ENCODE results near the gene E2F7.

Gene E2F7

GRCh38 chr12:77010691-77011548 is 54.4 kb downstream of the E2F7 start:
- DNase-seq: peak; percentile 73

- no peak for DNase-seq
Observed at GRCh38 chr12:77007476-77007875, 57.9 kb downstream of the E2F7 start.

GRCh38 chr12:77005611-77006098 is 59.7 kb downstream of the E2F7 start:
- DNase-seq: no peak

- DNase-seq: no peak
Observed at GRCh38 chr12:77003914-77004313, 61.5 kb downstream of the E2F7 start.

- no peak for DNase-seq
Observed at GRCh38 chr12:77003246-77003645, 62.1 kb downstream of the E2F7 start.

- no peak for DNase-seq
Observed at GRCh38 chr12:77002382-77002781, 63.0 kb downstream of the E2F7 start.

GRCh38 chr12:77001276-77001675 is 64.1 kb downstream of the E2F7 start:
- no peak for DNase-seq

- DNase-seq: no peak
Observed at GRCh38 chr12:76998908-76999556, 66.3 kb downstream of the E2F7 start.

GRCh38 chr12:76998386-76998785 is 67.0 kb downstream of the E2F7 start:
- DNase-seq: no peak

- no peak for DNase-seq
Observed at GRCh38 chr12:76997011-76997780, 68.2 kb downstream of the E2F7 start.

- no peak for DNase-seq
Observed at GRCh38 chr12:76990716-76991115, 74.7 kb downstream of the E2F7 start.

GRCh38 chr12:76984566-76984965 is 80.8 kb downstream of the E2F7 start:
- DNase-seq: no peak

- no peak for DNase-seq
Observed at GRCh38 chr12:76983420-76983819, 81.9 kb downstream of the E2F7 start.

GRCh38 chr12:76980196-76980595 is 85.2 kb downstream of the E2F7 start:
- no peak for DNase-seq

GRCh38 chr12:76976777-76977382 is 88.5 kb downstream of the E2F7 start:
- no peak for DNase-seq
